Measurements from ENCODE around the gene KTI12.
A peak's percentile ranks its signal among the peaks of the same experiment; 100 is the strongest.
"Not testable (repeated sequence)": the region's sequence is repeated elsewhere in the genome, so short reads cannot be mapped to it uniquely, and the experiment has no call there.

KTI12 gene

DNA sequence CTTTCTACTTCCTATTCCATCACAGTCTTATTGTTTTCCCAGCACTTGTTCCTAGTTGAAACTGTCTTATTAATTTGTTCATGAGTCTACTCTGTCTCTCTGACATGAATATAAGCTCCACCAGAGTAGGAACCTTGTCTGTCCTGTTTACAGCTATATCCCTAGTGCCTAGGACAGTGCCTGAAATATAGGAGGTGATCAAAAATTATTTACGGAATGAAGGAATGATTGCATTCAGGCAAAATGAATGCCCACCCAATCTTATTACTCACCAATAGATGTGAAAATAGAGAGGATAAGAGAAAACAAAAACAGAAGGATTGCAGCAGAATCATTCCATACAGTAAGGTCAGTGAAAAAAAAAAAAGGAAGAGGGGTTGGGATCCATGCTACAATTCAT, 20.3 kb upstream of the KTI12 start:
- H3K9ac ChIP-seq, result no peak overlapping the region
- H3K79me2 ChIP-seq (ENCODE audit: insufficient read depth, low read depth), result peaks cover 45% of the 10 kb centered on the region
- H3K4me3 ChIP-seq (IDR thresholded peaks at IDR 0.05; ENCODE audit: insufficient read depth, low read depth, low read length), result no peak overlapping the region
- peaks cover 36% of the 10 kb centered on the region for H3K4me1 ChIP-seq (ENCODE audit: low read depth, poor library complexity, severe bottlenecking)
- no peak overlapping the region for H3K27ac ChIP-seq
- H3K36me3 ChIP-seq (ENCODE audit: insufficient read depth), result no peaks in the 10 kb centered on the region
- TF ChIP-seq, protein P1, sequence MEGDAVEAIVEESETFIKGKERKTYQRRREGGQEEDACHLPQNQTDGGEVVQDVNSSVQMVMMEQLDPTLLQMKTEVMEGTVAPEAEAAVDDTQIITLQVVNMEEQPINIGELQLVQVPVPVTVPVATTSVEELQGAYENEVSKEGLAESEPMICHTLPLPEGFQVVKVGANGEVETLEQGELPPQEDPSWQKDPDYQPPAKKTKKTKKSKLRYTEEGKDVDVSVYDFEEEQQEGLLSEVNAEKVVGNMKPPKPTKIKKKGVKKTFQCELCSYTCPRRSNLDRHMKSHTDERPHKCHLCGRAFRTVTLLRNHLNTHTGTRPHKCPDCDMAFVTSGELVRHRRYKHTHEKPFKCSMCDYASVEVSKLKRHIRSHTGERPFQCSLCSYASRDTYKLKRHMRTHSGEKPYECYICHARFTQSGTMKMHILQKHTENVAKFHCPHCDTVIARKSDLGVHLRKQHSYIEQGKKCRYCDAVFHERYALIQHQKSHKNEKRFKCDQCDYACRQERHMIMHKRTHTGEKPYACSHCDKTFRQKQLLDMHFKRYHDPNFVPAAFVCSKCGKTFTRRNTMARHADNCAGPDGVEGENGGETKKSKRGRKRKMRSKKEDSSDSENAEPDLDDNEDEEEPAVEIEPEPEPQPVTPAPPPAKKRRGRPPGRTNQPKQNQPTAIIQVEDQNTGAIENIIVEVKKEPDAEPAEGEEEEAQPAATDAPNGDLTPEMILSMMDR (conservative IDR thresholded peaks at IDR 0.05; ENCODE audit: low read depth, low read length), result no peak
- H2AFZ ChIP-seq (ENCODE audit: low read depth), result no peak overlapping the region
- H4K20me1 ChIP-seq (ENCODE audit: insufficient read depth), result peaks cover 16% of the 10 kb centered on the region; the same call in 1 of the 2 replicates
- peak overlapping the region; percentile 72 for H3K4me2 ChIP-seq
- no peaks in the 10 kb centered on the region; the same call in 1 of the 2 replicates for H3K27me3 ChIP-seq (ENCODE audit: insufficient read depth, low read depth)

- H3K27ac ChIP-seq; H3K36me3 ChIP-seq (ENCODE audit: insufficient read depth); H3K4me3 ChIP-seq (IDR thresholded peaks at IDR 0.05; ENCODE audit: insufficient read depth, low read depth, low read length); H3K4me2 ChIP-seq; H3K27me3 ChIP-seq (ENCODE audit: insufficient read depth, low read depth); H2AFZ ChIP-seq (ENCODE audit: low read depth); H3K9ac ChIP-seq; H4K20me1 ChIP-seq (ENCODE audit: insufficient read depth): not testable (repeated sequence)
- Histone ChIP-seq H3K79me2 (ENCODE audit: insufficient read depth, low read depth) (peaks cover 19% of the 10 kb centered on the region), H3K4me1 (ENCODE audit: low read depth, poor library complexity, severe bottlenecking) (peaks cover 12% of the 10 kb centered on the region)
Measured at GRCh38 chr1:52049337-52049736, 15.7 kb upstream of the KTI12 start.

GRCh38 chr1:52045666-52046195, 12.1 kb upstream of the KTI12 start:
- H4K20me1 ChIP-seq (ENCODE audit: insufficient read depth); H3K4me1 ChIP-seq (ENCODE audit: low read depth, poor library complexity, severe bottlenecking); H3K36me3 ChIP-seq (ENCODE audit: insufficient read depth); H3K27ac ChIP-seq; H3K4me2 ChIP-seq; H3K27me3 ChIP-seq (ENCODE audit: insufficient read depth, low read depth); H2AFZ ChIP-seq (ENCODE audit: low read depth); H3K9ac ChIP-seq; H3K4me3 ChIP-seq (IDR thresholded peaks at IDR 0.05; ENCODE audit: insufficient read depth, low read depth, low read length): not testable (repeated sequence)
- H3K79me2 ChIP-seq (ENCODE audit: insufficient read depth, low read depth), result peaks cover 13% of the 10 kb centered on the region

DNA sequence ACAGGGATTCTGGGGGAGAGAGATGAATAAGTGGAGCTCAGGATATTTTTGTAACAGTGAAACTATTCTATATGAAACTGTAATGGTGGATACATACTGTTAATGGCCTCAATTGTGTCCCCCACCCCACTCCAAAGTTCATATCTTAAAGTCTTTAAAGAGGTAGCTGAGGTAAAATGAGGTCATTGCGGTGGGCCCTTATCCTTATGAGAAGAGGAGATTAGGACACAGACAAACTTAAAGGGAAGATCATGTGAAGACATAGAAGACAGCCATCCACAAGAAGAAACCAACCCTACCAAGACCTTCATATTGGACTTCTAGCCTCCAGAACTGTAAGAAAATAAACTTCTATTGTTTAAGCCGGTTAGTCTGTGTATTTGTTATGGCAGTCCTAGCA, 11.6 kb upstream of the KTI12 start:
- Histone ChIP-seq H3K36me3 (ENCODE audit: insufficient read depth) (no peaks in the 10 kb centered on the region), H3K4me3 (IDR thresholded peaks at IDR 0.05; ENCODE audit: insufficient read depth, low read depth, low read length) (no peak overlapping the region), H3K4me1 (ENCODE audit: low read depth, poor library complexity, severe bottlenecking) (no peaks in the 10 kb centered on the region), H3K27me3 (ENCODE audit: insufficient read depth, low read depth) (no peaks in the 10 kb centered on the region; the same call in 1 of the 2 replicates), H3K9ac (no peak overlapping the region), H4K20me1 (ENCODE audit: insufficient read depth) (no peaks in the 10 kb centered on the region), H3K27ac (no peak overlapping the region), H3K79me2 (ENCODE audit: insufficient read depth, low read depth) (peaks cover 13% of the 10 kb centered on the region), H2AFZ (ENCODE audit: low read depth) (no peak overlapping the region), H3K4me2 (no peak overlapping the region)
- TF ChIP-seq, protein P1 (conservative IDR thresholded peaks at IDR 0.05; ENCODE audit: low read depth, low read length), result no peak

GRCh38 chr1:52041551-52042185, 8.1 kb upstream of the KTI12 start:
- no peaks in the 10 kb centered on the region for H3K4me1 ChIP-seq (ENCODE audit: low read depth, poor library complexity, severe bottlenecking)
- H3K27ac ChIP-seq, result no peak overlapping the region
- TF ChIP-seq, protein P1 (conservative IDR thresholded peaks at IDR 0.05; ENCODE audit: low read depth, low read length), result no peak
- no peaks in the 10 kb centered on the region for H4K20me1 ChIP-seq (ENCODE audit: insufficient read depth)
- no peaks in the 10 kb centered on the region for H3K27me3 ChIP-seq (ENCODE audit: insufficient read depth, low read depth)
- no peaks in the 10 kb centered on the region for H3K36me3 ChIP-seq (ENCODE audit: insufficient read depth)
- peaks cover 6% of the 10 kb centered on the region; the same call in 1 of the 2 replicates for H3K79me2 ChIP-seq (ENCODE audit: insufficient read depth, low read depth)
- H2AFZ ChIP-seq (ENCODE audit: low read depth), result no peak overlapping the region
- H3K4me3 ChIP-seq (IDR thresholded peaks at IDR 0.05; ENCODE audit: insufficient read depth, low read depth, low read length), result no peak overlapping the region
- no peak overlapping the region for H3K9ac ChIP-seq
- H3K4me2 ChIP-seq, result no peak overlapping the region
